Activated CD8-positive, alpha-beta memory T cell treated with anti-CD3 and anti-CD28 coated beads, Interleukin-2, amount 50 U/mL, for 48 hours (primary cell): Measurements from ENCODE around the gene HYAL3.
"Not testable (repeated sequence)": the region's sequence is repeated elsewhere in the genome, so short reads cannot be mapped to it uniquely, and the experiment has no call there.

Source experiments
- DNase-seq: peaks from one replicate; pipeline ENCODE4 v3.0.0-alpha.2; 2020

Gene HYAL3

DNA sequence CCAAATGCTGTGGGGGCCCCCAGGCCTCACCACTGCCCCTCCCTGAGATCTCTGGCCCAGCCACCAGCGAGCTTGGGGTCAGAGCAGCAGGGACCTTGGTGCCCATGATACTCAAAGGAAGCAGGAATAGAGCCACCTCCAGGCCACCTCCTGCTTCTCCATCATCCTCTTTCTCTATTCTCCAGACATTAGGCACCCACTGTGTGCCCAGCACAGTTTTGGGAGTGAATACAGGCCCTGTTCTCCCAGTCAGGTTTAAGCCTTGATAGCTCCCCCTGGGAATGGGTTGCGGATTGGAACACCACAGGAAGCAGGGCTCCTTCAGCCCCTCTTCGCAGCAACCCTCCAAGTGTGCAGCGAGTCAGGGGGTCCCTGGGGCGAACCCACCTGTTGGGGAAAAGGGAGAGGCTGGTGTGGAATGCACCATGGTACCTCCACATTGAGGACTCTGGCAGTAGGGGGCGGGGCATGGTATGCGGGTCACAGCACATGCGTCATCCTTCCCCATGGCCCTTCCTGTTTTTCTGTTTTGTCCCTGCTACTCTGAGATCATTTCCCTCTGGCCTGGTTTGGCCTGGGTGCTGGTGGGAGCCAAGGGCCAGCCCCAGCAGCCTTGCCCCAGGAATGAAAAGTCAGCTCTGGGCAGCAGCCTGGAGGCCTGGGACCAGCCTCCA, 44.5 kb downstream of the HYAL3 start:
- DNase-seq = no peak

DNA sequence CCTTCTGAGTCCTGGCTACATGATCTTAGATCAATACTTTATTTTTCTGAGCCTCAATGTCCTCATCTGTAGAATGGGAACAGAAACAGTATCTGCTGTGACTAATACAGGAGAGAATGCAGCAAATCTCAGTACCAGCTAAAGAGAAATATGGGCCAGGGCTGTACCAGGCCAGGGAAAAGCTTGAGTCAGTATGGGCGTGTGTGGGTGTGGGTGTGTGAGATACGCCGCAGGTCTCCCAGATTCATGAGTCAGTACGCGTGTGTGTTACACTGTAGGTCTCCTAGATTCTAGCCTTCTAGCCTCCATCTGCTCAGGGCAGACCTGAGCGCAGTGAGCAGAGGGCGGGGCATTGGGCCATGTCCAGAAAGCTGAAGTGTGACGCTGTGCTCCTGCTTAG, 48.0 kb downstream of the HYAL3 start:
- DNase-seq = peak; percentile 68

DNA sequence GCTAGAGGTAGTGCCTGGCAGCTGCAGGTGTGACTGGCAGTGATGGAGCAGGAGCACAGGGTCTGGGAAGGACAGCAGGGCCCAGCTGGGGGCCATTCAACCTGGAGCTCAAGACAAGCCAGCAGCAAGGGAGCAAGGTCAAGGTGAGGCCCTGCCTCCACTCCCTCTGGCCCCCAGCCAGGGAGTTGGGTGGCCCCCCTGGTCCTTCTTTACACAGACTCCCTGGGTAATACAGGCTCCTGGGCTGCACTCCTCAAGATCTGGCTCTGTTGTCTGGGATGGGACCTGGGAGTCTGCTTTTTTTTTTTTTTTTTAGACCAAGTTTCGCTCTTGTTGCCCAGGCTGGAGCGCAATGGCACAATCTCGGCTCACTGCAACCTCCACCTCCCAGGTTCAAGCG, 48.7 kb downstream of the HYAL3 start:
- DNase-seq = no peak

DNA sequence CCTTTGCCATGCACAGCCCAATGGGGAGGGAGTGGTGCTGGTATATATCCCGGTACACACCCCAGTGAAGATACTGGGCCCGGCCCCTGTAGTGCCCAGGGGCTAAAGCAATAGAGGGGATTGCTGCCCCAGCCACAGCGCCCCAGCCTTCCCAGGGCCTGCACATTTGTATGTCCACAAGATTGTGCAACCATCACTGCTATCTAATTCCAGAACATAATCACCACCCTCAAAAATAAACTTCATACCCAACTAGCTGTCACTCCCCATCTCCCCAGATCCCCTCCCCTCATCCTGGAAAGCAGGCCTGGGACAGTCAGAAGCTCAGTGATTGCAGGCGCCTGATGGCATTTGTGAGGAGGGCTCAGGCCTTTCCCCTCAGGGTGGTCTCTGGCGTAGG, 49.7 kb downstream of the HYAL3 start:
- no peak for DNase-seq

DNA sequence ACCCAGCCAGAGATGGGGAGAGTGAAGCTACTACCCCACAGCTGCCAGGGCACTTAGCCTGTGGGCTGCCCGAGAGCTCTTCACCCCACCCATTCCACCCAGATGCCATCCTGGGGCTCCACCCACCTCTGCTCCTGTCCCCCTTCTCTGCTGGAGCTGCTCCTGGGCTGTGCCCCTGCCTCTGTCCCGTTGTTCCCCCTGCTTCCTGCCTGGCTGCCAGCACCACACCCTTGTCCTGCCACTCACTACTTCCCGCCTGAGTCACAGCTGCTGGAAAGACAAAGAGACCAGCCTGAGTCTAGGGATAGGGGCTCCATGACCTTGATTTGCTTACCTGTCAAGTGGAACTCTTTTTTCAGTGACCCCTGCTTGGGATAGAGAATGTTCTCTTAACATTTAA, 50.8 kb downstream of the HYAL3 start:
- no peak for DNase-seq

DNA sequence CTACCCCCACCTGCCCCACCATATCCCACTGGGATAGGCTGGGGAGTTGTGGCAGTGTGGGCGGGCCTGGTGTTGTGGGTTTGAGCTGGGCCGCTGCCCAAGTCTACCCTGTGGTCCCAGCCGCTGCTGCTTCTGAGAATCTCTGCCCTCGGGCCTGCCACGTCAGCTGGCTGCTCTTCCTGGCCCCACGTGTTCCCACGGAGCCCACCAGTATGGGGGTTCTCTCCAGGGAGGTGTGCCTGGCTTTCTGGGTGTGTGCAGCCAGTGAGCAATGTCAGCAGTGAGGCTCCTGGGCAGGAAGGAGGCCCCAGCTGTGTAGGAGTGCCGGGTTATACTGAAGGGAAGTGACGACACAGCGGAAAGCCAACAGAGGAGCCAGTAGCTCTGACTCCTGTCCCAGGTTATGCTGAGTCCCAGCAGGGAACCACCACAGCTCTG, 52.7 kb downstream of the HYAL3 start:
- DNase-seq = peak; percentile 89

DNA sequence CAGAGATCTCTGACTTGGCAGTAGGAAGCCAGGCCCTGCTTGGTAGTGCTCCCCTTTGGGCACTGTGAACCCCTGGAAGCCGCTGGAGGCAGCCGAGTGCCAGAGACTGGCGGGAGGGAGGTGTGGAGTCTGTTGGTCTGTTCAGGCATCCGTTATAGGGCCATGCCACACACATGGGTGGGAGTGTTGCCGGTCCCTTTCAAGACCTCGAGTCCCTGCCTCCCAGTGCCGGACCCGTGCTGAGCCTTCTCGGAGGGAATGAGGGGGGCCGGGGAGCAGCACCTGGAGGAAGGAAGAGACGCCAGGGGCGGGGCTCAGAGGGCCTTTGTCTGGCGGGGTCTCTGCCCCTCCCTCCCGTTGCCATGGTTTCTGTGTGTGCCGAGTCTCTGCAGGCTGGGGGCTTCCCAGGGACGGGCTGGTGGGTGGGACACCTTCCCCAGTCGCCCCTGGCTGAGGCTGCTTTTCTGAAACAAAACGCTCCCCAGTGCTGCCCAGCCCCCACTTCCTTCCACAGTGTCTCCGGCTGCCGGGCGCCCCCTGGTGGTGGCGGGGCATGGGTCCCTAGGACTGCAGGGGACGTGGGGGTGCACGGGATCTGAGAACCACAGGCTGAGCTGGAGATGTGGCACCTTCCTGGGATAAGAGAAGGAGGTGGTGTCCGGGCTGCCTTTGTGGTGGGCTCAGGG, 53.2 kb downstream of the HYAL3 start:
- DNase-seq = peak; percentile 100

DNA sequence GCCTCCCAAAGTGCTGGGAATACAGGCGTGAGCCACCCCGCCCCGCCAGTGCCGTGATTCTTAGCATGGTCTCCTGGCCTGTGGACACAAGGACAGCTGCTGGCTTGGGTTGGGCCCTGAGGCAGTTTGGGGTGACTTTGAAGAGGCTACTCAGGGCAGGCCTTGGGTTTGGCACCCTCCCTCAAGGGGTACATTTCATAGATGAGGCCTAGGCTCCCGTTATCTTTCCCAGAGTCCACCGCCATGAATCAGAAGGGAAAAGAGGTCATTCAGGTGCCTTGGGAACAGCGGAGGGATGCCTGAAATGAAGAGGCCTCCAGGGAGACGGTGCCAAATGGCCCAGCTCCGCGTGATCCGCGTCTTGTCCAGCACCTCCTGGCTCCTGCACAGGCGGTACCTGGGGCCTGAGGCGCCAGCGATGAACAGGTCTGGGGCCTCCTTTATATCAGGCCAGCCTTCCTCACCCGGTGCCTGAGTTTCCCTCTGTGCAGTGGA, 53.9 kb downstream of the HYAL3 start:
- DNase-seq = no peak

DNA sequence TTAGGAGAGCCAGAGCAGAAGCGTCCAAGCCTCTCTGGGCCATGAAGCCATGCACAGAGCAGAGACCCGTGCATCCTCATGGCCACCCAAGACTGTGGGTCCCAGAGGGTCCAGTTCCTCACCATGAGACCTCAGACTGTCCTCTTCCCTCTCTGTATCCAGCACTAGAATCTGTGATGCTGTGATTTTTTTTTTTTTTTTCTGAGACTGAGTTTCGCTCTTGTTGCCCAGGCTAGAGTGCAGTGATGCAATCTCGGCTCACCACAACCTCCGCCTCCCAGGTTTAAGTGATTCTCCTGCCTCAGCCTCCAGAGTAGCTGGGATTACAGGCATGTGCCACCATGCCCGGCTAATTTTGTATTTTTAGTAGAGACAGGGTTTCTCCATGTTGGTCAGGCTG, 54.4 kb downstream of the HYAL3 start:
- not testable (repeated sequence) for DNase-seq

DNA sequence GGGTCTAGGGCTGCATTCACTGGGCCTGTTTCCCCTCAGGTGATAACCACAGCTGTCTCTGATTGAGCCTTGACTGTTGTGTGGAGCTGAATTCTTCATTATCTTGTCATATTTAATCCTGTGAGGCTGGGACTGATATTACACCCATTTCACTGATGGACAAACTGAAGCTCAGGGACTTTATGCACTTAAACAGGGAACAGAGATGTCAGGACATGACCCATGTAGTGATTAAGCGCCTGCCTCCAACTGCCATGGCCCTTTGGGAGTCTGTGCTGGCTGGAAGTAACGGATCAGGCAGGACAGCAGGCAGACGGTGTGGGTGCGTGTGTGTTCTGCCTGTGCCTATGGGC, 55.7 kb downstream of the HYAL3 start:
- no peak for DNase-seq

DNA sequence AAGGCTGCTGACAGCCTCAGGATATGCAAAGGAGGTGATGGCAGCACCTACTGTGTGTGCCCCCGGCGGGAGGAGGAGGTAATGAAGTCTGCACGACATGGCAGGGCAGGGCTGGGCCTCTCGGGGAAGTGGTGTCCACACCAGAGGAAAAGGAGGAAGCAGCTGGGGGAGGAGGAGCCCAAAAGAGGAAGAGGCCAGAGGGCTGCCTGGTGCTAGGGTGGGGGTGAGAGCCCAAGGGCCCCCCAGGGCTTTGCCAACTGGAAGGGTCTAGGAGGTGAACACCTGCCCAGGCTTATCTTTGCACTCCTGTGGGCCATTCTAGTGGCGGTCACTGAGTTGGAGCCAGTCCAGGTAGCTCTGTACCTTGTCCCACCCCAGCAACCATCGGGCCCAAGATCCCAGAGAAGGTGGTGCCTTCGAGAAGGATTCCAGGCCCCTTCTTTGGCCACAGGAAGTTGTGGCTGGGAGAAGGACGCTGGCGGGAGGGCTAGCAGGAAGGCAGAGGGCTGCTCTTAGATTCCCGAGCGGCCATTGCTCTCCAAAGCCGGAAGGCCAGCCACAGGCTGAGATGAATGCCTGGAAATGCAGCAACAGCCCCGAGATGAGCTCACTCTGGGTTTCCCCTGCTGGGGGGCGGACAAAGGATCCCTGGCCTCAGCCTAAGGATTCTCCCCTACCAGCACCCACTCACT, 56.2 kb downstream of the HYAL3 start:
- peak; percentile 69 for DNase-seq
